Measurements from ENCODE around the gene DESI1. TPM values are rescaled to one million over a fixed set of nuclear protein-coding genes. Genes with fewer than 3 reads are reported as not detected.
"Not testable (repeated sequence)": the region's sequence is repeated elsewhere in the genome, so short reads cannot be mapped to it uniquely, and the experiment has no call there.

Gene DESI1
- total RNA-seq, 1 donor from 2014 or later = 37.4 TPM

DNA sequence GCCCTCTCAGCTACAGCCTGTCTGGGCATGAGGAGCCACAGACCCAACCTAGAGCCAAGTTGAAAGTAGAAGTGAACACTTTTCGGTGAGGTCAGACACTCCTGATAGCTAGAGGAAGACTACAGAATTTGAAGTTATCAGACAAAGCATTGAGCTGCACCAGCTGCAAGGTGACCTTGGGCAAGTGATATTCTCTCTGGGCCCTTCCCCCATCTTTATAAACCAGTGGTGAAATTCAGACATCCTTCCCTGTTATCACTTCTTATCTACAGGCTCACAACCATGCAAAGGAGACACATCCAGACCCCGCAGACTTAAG is 23.2 kb downstream of the DESI1 start:
- no peak for DNase-seq (ENCODE audit: low spot score, unreplicated experiment)
- Mint-ChIP-seq H3K27me3 (no peaks in the 10 kb centered on the region), H3K4me1 (ENCODE audit: low read depth) (no peaks in the 10 kb centered on the region), H3K36me3 (ENCODE audit: insufficient read depth) (peaks cover 3% of the 10 kb centered on the region), H3K9me3 (ENCODE audit: low read depth) (no peaks in the 10 kb centered on the region), H3K4me3 (ENCODE audit: low read depth) (no peak overlapping the region), H3K27ac (peak overlapping the region; percentile 30)
- TF ChIP-seq, protein P1, sequence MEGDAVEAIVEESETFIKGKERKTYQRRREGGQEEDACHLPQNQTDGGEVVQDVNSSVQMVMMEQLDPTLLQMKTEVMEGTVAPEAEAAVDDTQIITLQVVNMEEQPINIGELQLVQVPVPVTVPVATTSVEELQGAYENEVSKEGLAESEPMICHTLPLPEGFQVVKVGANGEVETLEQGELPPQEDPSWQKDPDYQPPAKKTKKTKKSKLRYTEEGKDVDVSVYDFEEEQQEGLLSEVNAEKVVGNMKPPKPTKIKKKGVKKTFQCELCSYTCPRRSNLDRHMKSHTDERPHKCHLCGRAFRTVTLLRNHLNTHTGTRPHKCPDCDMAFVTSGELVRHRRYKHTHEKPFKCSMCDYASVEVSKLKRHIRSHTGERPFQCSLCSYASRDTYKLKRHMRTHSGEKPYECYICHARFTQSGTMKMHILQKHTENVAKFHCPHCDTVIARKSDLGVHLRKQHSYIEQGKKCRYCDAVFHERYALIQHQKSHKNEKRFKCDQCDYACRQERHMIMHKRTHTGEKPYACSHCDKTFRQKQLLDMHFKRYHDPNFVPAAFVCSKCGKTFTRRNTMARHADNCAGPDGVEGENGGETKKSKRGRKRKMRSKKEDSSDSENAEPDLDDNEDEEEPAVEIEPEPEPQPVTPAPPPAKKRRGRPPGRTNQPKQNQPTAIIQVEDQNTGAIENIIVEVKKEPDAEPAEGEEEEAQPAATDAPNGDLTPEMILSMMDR (IDR thresholded peaks at IDR 0.05; ENCODE audit: unreplicated experiment) = no peak

DNA sequence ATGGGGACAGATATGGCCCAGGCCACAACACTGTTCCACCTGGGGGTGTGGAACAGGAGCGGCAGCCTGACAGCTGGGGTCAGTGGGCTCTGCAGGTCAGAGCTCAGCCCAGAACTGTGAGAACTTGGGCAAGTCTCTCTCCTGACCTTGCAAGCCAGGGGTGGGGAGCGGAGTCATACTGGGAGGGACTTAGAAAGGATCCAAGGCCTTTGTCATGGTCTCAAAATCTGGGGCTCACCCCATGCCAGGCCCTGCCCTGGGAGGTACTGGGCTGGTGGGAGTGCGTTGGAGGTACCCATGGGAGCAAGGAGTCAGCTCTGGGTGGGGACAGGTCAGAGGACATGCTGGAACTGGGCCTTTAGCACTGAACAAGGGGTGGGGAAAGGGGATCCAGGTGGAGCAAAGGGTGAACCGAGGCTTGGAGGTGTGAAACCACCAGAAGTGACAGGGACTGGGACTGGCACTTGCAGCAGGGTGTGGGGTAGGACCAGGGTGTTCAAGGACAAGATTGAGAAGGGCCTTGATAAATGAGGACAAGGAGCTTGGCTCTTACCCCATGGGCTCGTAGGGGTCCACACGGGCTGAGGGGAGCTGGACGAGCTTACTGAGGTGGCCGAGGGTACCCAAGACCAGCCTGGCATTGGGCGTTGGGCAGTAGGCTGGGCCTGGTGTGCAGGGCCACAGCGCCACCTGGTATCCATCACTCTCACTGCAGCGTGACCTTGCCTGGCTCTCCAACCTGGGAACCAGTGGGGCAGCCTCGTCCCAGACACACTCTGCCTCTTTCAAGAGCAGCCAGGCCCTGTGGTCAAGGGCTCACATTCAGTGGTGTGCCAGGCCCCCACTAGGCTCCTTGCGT is 23.8 kb downstream of the DESI1 start:
- Mint-ChIP-seq H3K27ac (peak overlapping the region; percentile 67), H3K4me1 (ENCODE audit: low read depth) (no peaks in the 10 kb centered on the region), H3K36me3 (ENCODE audit: insufficient read depth) (peaks cover under 1% of the 10 kb centered on the region), H3K27me3 (no peaks in the 10 kb centered on the region), H3K9me3 (ENCODE audit: low read depth) (no peaks in the 10 kb centered on the region), H3K4me3 (ENCODE audit: low read depth) (no peak overlapping the region)
- peak; percentile 46 for DNase-seq (ENCODE audit: low spot score, unreplicated experiment)
- TF ChIP-seq, protein P1 (IDR thresholded peaks at IDR 0.05; ENCODE audit: unreplicated experiment) = peak; percentile 73

DNA sequence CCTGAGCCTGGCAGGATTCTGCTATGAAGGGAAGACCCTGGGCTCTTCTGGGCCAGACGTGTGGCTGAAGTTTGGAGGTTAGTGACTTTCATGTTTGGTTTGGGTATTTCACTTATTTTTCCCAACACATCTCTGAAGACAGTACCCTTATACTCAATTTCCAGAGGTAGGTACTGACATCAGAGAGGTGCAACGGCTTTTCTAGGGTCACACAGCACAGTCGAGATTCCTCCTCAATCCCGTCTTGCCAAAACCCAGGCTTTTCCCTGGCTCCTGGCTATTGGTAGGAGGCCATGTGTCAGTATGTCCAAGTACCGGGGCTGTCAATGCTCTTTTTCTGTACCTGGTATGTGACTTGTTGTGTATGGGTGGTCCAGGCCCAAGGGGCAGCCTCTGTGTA is 25.1 kb downstream of the DESI1 start:
- DNase-seq (ENCODE audit: low spot score, unreplicated experiment) = no peak
- no peaks in the 10 kb centered on the region for H3K9me3 Mint-ChIP-seq (ENCODE audit: low read depth)
- no peak overlapping the region for H3K27ac Mint-ChIP-seq
- no peaks in the 10 kb centered on the region for H3K4me1 Mint-ChIP-seq (ENCODE audit: low read depth)
- TF ChIP-seq, protein P1 (IDR thresholded peaks at IDR 0.05; ENCODE audit: unreplicated experiment) = no peak
- no peaks in the 10 kb centered on the region for H3K27me3 Mint-ChIP-seq
- no peak overlapping the region for H3K4me3 Mint-ChIP-seq (ENCODE audit: low read depth)
- H3K36me3 Mint-ChIP-seq (ENCODE audit: insufficient read depth) = peaks cover 2% of the 10 kb centered on the region

DNA sequence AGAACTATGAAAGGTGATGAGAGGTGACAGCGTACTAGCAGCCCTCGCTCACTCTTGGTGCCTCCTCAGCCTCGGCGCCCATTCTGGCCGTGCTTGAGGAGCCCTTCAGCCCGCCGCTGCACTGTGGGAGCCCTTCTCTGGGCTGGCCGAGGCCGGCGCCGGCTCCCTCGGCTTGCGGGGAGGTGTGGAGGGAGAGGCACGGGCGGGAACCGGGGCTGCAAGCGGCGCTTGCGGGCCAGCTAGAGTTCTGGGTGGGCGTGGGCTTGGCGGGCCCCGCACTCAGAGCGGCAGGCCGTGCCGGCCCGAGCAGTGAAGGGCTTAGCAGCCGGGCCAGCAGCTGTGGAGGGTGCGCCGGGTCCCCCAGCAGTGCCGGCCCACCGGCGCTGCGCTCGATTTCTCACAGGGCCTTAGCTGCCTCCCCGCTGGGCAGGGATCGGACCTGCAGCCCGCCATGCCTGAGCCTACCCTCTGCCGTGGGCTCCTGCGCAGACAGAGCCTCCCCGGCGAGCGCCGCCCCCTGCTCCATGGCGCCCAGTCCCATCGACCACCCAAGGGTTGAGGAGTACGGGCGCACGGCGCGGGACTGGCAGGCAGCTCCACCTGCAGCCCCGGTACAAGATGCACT is 27.4 kb downstream of the DESI1 start:
- H3K27me3 Mint-ChIP-seq; DNase-seq (ENCODE audit: low spot score, unreplicated experiment); H3K9me3 Mint-ChIP-seq (ENCODE audit: low read depth); H3K4me1 Mint-ChIP-seq (ENCODE audit: low read depth); H3K36me3 Mint-ChIP-seq (ENCODE audit: insufficient read depth); H3K27ac Mint-ChIP-seq; H3K4me3 Mint-ChIP-seq (ENCODE audit: low read depth): not testable (repeated sequence)

DNA sequence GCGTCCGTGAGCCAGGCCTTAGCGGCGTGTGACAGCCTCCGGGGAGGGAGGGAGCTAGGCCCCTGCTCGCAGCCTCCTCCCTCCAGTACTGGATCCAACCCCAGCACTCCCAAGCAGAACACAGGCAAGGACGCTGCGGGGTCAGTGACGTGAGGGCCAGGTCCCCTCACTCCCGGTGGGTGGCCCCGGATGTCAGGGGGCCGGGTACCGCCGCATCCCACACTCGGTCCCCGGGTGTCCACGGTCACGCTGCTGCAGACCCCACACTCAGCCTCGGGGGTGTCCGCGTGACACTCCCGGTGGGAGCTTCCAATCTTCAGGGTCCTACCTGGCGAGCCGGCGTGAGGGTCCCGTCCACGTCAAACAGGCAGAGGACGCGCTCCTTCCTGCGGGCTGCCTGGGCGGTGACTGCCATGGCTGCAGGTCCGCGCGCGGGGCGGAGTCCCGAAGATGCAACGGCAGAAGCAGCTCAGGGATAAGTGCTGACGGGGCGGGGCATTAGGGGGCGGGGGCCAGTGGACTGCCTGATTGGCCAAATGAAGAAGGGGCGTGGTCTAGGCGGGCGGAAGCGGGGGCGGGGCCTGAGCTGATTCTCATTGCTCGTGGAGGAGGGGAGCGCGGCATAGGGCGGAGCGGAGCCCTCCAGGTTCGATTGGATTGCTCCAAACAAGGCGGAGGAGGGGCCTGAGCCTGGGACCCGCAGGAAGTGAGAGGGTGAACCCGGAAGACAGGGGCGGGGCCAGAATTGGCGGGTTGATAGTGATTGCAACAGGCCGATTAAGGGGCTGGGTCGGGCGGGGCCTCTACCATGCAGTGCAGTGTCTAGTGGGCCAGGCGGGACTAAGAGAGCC is 31.2 kb downstream of the DESI1 start, which contains the start of gene PMM1:
TSS of gene PMM1 (minus strand) at position 450 of the 851 bp plus-strand sequence. CDS start at position 415, 35 bp downstream.
- H3K36me3 Mint-ChIP-seq (ENCODE audit: insufficient read depth) = peaks cover 4% of the 10 kb centered on the region
- peak; percentile 100 for DNase-seq (ENCODE audit: low spot score, unreplicated experiment)
- no peaks in the 10 kb centered on the region for H3K27me3 Mint-ChIP-seq
- H3K4me1 Mint-ChIP-seq (ENCODE audit: low read depth) = peaks cover 19% of the 10 kb centered on the region
- peak within 1 kb of the TSS; percentile 94 for H3K4me3 Mint-ChIP-seq (ENCODE audit: low read depth)
- H3K9me3 Mint-ChIP-seq (ENCODE audit: low read depth) = no peaks in the 10 kb centered on the region
- H3K27ac Mint-ChIP-seq = peak within 1 kb of the TSS; percentile 96
- TF ChIP-seq, protein P1 (IDR thresholded peaks at IDR 0.05; ENCODE audit: unreplicated experiment) = no peak

Measured in progenitor cell of endocrine pancreas (in vitro differentiated cells).